ENCODE data around the gene RAF1. TPM values are rescaled to one million over a fixed set of nuclear protein-coding genes. Genes with fewer than 3 reads are reported as not detected.
"Not testable (repeated sequence)": the region's sequence is repeated elsewhere in the genome, so short reads cannot be mapped to it uniquely, and the experiment has no call there.

RAF1 gene
- polyA plus RNA-seq, 4 donors = 47.9 to 84.3 (median 70.5) TPM

DNA sequence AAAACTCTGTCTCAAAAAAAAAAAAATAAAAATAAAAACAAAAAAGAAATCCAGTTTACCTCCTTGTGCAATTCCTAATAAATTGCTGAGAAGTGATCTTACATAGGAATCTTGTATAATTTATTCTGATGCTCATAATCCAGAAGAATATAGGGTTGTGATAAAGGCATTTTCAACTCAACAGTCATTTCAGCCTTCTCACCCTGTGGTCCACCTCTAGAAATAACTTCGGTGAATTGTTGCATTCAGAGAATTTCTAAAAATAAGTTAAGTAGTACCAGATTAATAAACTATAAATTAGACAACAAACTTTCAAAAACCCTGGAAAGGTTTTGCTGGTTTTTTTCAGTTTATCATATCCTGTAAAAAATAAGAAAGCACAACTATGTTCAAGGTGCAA, 20.2 kb downstream of the RAF1 start:
- DNase-seq = no peak
- H3K9me3 ChIP-seq (ENCODE audit: control insufficient read depth in 2 of 2, insufficient read depth in 1 of 2, low read depth in 1 of 2, low read length in 1 of 2) = no peaks in the 10 kb centered on the region
- FAIRE-seq = no peak
- no peaks in the 10 kb centered on the region for H3K27me3 ChIP-seq (ENCODE audit: control insufficient read depth in 3 of 3, insufficient read depth in 3 of 3, low read length in 3 of 3)
- no peak overlapping the region for H3K4me3 ChIP-seq (ENCODE audit: low read depth in 1 of 3, low read length in 3 of 3)
- H3K27ac ChIP-seq (ENCODE audit: low read depth in 1 of 3, low read length in 2 of 3) = no peak overlapping the region
- 0% methylated on average over 1 of the region's 1 CpG for whole genome bisulfite sequencing, 3 donors
- peaks cover 0 to 9% (median 0%) of the 10 kb centered on the region in 3 donors for H3K36me3 ChIP-seq (ENCODE audit: control insufficient read depth in 3 of 3, insufficient read depth in 2 of 3, low read depth in 1 of 3, low read length in 3 of 3)
- H3K4me1 ChIP-seq (ENCODE audit: control insufficient read depth in 3 of 3, insufficient read depth in 2 of 3, low read depth in 1 of 3, low read length in 2 of 3) = peaks cover 0 to 4% (median 0%) of the 10 kb centered on the region in 3 donors

DNA sequence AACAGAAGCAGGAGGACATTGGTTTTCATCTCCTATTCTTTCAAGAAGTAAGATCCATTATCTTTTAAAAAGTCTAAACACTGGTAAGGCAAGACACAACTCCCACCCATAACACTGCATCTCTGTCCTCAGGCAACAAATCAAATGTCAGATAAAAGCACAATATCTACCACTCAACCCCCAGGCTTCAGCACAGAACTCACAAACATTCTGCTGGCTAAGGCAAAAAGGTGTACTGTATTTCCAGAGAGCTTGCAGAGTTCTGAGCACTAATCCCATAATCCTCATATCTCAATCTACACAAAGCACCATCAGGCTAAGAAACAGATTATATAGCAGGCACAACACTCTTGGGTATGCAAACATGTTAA, 20.9 kb downstream of the RAF1 start:
- Histone ChIP-seq H3K4me1 (ENCODE audit: control insufficient read depth in 3 of 3, insufficient read depth in 2 of 3, low read depth in 1 of 3, low read length in 2 of 3) (peaks cover 0 to 4% (median 0%) of the 10 kb centered on the region in 3 donors), H3K4me3 (ENCODE audit: low read depth in 1 of 3, low read length in 3 of 3) (no peak overlapping the region), H3K36me3 (ENCODE audit: control insufficient read depth in 3 of 3, insufficient read depth in 2 of 3, low read depth in 1 of 3, low read length in 3 of 3) (peaks cover 0 to 7% (median 0%) of the 10 kb centered on the region in 3 donors), H3K27ac (ENCODE audit: low read depth in 1 of 3, low read length in 2 of 3) (peak overlapping the region in 1 of 3 donors; percentile 33), H3K9me3 (ENCODE audit: control insufficient read depth in 2 of 2, insufficient read depth in 1 of 2, low read depth in 1 of 2, low read length in 1 of 2) (no peaks in the 10 kb centered on the region), H3K27me3 (ENCODE audit: control insufficient read depth in 3 of 3, insufficient read depth in 3 of 3, low read length in 3 of 3) (no peaks in the 10 kb centered on the region)
- FAIRE-seq = no peak
- DNase-seq = no peak

DNA sequence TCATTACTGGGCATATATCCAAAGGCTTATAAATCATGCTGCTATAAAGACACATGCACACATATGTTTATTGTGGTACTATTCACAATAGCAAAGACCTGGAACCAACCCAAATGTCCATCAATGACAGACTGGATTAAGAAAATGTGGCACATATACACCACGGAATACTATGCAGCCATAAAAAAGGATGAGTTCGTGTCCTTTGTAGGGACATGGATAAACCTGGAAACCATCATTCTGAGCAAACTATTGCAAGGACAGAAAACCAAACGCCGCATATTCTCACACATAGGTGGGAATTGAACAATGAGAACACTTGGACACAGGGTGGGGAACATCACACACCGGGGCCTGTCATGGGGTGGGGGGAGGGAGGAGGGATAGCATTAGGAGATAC, 23.1 kb downstream of the RAF1 start:
- H3K4me3 ChIP-seq (ENCODE audit: low read depth in 1 of 3, low read length in 3 of 3); H3K27ac ChIP-seq (ENCODE audit: low read depth in 1 of 3, low read length in 2 of 3); H3K9me3 ChIP-seq (ENCODE audit: control insufficient read depth in 2 of 2, insufficient read depth in 1 of 2, low read depth in 1 of 2, low read length in 1 of 2); H3K27me3 ChIP-seq (ENCODE audit: control insufficient read depth in 3 of 3, insufficient read depth in 3 of 3, low read length in 3 of 3); FAIRE-seq; DNase-seq; H3K4me1 ChIP-seq (ENCODE audit: control insufficient read depth in 3 of 3, insufficient read depth in 2 of 3, low read depth in 1 of 3, low read length in 2 of 3): not testable (repeated sequence)
- WGBS, 3 donors = 93 to 96% (median 95%) methylated on average over 5 of the region's 5 CpGs
- H3K36me3 ChIP-seq (ENCODE audit: control insufficient read depth in 3 of 3, insufficient read depth in 2 of 3, low read depth in 1 of 3, low read length in 3 of 3) = peaks cover 0 to 12% (median 0%) of the 10 kb centered on the region in 3 donors

DNA sequence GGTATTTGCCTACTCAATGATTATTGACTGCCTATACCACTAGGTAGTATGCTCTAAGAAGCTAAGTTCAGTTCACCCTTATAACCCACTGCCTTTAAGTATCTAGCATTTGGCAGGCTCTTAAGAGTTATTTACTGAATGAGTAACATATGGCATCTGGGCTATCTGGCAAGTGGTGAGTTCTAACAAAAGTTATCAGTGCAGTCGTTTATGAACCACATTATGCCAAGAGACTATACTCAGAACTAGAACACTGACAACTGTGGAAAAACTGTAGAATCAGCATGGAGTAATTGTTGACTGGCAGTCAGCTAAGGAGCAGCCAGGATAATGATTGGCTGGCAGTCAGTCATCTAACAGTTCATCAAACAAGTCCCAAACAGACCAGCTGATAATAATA, 25.8 kb downstream of the RAF1 start:
- FAIRE-seq (no peak), DNase-seq (peak in 1 of 2 donors; percentile 29)
- H3K4me1 ChIP-seq (ENCODE audit: control insufficient read depth in 3 of 3, insufficient read depth in 2 of 3, low read depth in 1 of 3, low read length in 2 of 3) = peaks cover 0 to 2% (median 0%) of the 10 kb centered on the region in 3 donors
- H3K4me3 ChIP-seq (ENCODE audit: low read depth in 1 of 3, low read length in 3 of 3) = no peak overlapping the region
- peaks cover 0 to 12% (median 0%) of the 10 kb centered on the region in 3 donors for H3K36me3 ChIP-seq (ENCODE audit: control insufficient read depth in 3 of 3, insufficient read depth in 2 of 3, low read depth in 1 of 3, low read length in 3 of 3)
- no peaks in the 10 kb centered on the region for H3K27me3 ChIP-seq (ENCODE audit: control insufficient read depth in 3 of 3, insufficient read depth in 3 of 3, low read length in 3 of 3)
- H3K9me3 ChIP-seq (ENCODE audit: control insufficient read depth in 2 of 2, insufficient read depth in 1 of 2, low read depth in 1 of 2, low read length in 1 of 2) = no peaks in the 10 kb centered on the region
- no peak overlapping the region for H3K27ac ChIP-seq (ENCODE audit: low read depth in 1 of 3, low read length in 2 of 3)
- 4 to 21% (median 13%) methylated on average over 1 of the region's 1 CpG for WGBS, 3 donors

DNA sequence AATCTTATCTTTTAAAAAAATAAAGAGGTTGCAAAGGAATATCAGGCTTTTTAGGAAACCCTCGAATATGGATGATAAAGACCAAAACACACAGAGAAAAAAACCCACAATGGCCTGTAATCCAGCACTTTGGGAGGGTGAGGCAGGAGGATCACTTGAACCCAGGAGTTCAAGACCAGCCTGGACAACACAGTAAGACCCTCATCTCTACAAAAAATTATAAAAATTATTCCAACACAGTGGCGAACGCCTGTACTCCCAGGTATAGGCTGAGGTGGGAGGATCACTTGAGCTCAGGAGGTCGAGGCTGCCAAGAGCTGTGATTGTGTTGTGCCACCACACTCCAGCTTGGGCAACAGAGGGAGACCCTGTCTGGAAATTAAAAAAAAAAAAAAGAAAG, 30.8 kb downstream of the RAF1 start:
- DNase-seq (no peak), FAIRE-seq (no peak)
- WGBS, 3 donors = 87 to 91% (median 88%) methylated on average over 4 of the region's 4 CpGs
- H3K27me3 ChIP-seq (ENCODE audit: control insufficient read depth in 3 of 3, insufficient read depth in 3 of 3, low read length in 3 of 3) = no peaks in the 10 kb centered on the region
- H3K4me3 ChIP-seq (ENCODE audit: low read depth in 1 of 3, low read length in 3 of 3) = no peak overlapping the region
- H3K36me3 ChIP-seq (ENCODE audit: control insufficient read depth in 3 of 3, insufficient read depth in 2 of 3, low read depth in 1 of 3, low read length in 3 of 3) = peaks cover 0 to 7% (median 0%) of the 10 kb centered on the region in 3 donors
- no peaks in the 10 kb centered on the region for H3K9me3 ChIP-seq (ENCODE audit: control insufficient read depth in 2 of 2, insufficient read depth in 1 of 2, low read depth in 1 of 2, low read length in 1 of 2)
- H3K4me1 ChIP-seq (ENCODE audit: control insufficient read depth in 3 of 3, insufficient read depth in 2 of 3, low read depth in 1 of 3, low read length in 2 of 3) = no peaks in the 10 kb centered on the region
- H3K27ac ChIP-seq (ENCODE audit: low read depth in 1 of 3, low read length in 2 of 3) = no peak overlapping the region

DNA sequence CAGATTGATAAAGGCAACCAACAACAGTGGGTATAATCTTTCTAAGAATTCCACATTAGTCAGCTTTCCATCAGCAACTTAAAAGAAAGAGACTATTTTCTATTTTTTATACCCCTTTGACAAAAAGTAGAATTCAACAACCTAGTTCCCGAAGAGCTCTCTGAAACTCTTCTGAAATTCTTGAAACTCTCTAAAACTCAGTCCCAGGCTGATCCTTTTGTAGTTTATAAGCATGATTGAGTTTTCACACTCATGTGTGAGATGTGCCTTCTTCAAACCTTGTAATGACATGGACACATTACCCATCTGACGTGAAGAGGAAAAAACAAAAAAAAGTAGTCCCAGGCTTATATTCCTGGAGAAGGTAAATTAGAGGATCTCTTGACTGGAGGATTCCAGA, 31.4 kb downstream of the RAF1 start:
- H3K27ac ChIP-seq (ENCODE audit: low read depth in 1 of 3, low read length in 2 of 3) = no peak overlapping the region
- H3K4me3 ChIP-seq (ENCODE audit: low read depth in 1 of 3, low read length in 3 of 3) = no peak overlapping the region
- 92 to 97% (median 95%) methylated on average over 2 of the region's 2 CpGs for WGBS, 3 donors
- FAIRE-seq (no peak), DNase-seq (no peak)
- H3K36me3 ChIP-seq (ENCODE audit: control insufficient read depth in 3 of 3, insufficient read depth in 2 of 3, low read depth in 1 of 3, low read length in 3 of 3) = peaks cover 0 to 4% (median 0%) of the 10 kb centered on the region in 3 donors
- no peaks in the 10 kb centered on the region for H3K27me3 ChIP-seq (ENCODE audit: control insufficient read depth in 3 of 3, insufficient read depth in 3 of 3, low read length in 3 of 3)
- no peaks in the 10 kb centered on the region for H3K4me1 ChIP-seq (ENCODE audit: control insufficient read depth in 3 of 3, insufficient read depth in 2 of 3, low read depth in 1 of 3, low read length in 2 of 3)
- no peaks in the 10 kb centered on the region for H3K9me3 ChIP-seq (ENCODE audit: control insufficient read depth in 2 of 2, insufficient read depth in 1 of 2, low read depth in 1 of 2, low read length in 1 of 2)

DNA sequence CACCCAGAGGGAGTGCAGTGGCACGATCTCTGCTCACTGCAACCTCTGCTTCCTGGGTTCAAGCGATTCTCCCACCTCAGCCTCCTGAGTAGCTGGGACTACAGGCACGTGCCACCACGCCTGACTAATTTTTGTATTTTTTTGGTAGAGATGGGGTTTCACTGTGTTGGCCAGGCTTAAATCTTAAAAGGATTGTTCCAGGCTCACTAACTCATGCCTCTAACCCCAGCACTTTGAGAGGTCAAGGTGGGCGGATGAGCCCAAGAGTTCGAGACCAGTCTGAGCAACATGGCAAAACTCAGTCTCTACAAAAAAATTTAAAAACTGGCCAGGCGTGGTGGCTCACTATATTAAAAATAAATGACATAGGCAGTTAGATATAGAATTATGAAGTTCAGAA, 33.1 kb downstream of the RAF1 start:
- not testable (repeated sequence) for FAIRE-seq; H3K4me3 ChIP-seq (ENCODE audit: low read depth in 1 of 3, low read length in 3 of 3); H3K27me3 ChIP-seq (ENCODE audit: control insufficient read depth in 3 of 3, insufficient read depth in 3 of 3, low read length in 3 of 3); DNase-seq; H3K27ac ChIP-seq (ENCODE audit: low read depth in 1 of 3, low read length in 2 of 3); H3K4me1 ChIP-seq (ENCODE audit: control insufficient read depth in 3 of 3, insufficient read depth in 2 of 3, low read depth in 1 of 3, low read length in 2 of 3); H3K9me3 ChIP-seq (ENCODE audit: control insufficient read depth in 2 of 2, insufficient read depth in 1 of 2, low read depth in 1 of 2, low read length in 1 of 2); H3K36me3 ChIP-seq (ENCODE audit: control insufficient read depth in 3 of 3, insufficient read depth in 2 of 3, low read depth in 1 of 3, low read length in 3 of 3)
- WGBS, 3 donors = 91 to 95% (median 93%) methylated on average over 7 of the region's 7 CpGs

DNA sequence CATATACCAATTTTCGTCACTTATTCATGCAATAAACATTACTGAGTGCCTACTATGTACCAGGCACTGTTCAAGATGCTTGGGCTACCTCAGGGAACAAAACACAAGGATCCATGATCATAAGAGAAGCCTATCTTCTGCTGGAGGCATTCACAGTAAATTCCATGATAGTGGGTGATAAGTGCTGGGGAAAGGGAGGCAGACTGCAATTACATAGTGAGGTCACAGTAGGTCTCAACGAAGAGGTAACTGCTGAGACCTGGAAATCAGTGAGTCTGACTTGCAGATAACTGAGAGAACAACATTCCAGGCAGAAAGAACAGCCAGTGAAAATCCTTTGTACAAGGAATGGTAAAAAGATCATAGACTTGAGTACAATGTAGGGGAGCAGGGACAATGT, 33.6 kb downstream of the RAF1 start:
- H3K27me3 ChIP-seq (ENCODE audit: control insufficient read depth in 3 of 3, insufficient read depth in 3 of 3, low read length in 3 of 3) = no peaks in the 10 kb centered on the region
- DNase-seq = no peak
- no peak overlapping the region for H3K4me3 ChIP-seq (ENCODE audit: low read depth in 1 of 3, low read length in 3 of 3)
- no peak for FAIRE-seq
- H3K27ac ChIP-seq (ENCODE audit: low read depth in 1 of 3, low read length in 2 of 3) = no peak overlapping the region
- peaks cover 0 to 4% (median 0%) of the 10 kb centered on the region in 3 donors for H3K4me1 ChIP-seq (ENCODE audit: control insufficient read depth in 3 of 3, insufficient read depth in 2 of 3, low read depth in 1 of 3, low read length in 2 of 3)
- H3K9me3 ChIP-seq (ENCODE audit: control insufficient read depth in 2 of 2, insufficient read depth in 1 of 2, low read depth in 1 of 2, low read length in 1 of 2) = no peaks in the 10 kb centered on the region
- WGBS, 3 donors = 58 to 74% (median 66%) methylated on average over 2 of the region's 2 CpGs
- H3K36me3 ChIP-seq (ENCODE audit: control insufficient read depth in 3 of 3, insufficient read depth in 2 of 3, low read depth in 1 of 3, low read length in 3 of 3) = peaks cover 0 to 7% (median 0%) of the 10 kb centered on the region in 3 donors

DNA sequence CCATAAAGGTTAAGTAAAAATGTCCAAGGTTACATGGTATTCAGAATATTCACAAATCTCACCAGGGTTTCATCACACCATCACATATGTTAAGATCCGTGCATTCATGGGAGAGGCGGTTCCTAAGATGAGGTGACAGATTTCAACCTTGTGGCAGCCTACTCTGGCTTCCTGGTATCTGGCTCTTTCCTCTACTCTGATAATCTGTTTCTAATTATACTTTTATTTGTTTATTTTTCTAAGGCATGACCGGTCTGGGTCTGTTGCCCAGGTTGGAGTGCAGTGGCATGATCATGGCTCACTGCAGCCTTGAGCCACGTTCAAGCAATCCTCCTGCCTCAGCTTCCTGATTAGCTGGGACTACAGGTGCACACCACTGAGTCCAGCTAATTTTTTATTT, 34.4 kb downstream of the RAF1 start:
- DNase-seq (peak in 1 of 2 donors; percentile 50), FAIRE-seq (no peak)
- 28 to 57% (median 38%) methylated on average over 4 of the region's 4 CpGs for WGBS, 3 donors
- peaks cover 0 to 7% (median 0%) of the 10 kb centered on the region in 3 donors for H3K36me3 ChIP-seq (ENCODE audit: control insufficient read depth in 3 of 3, insufficient read depth in 2 of 3, low read depth in 1 of 3, low read length in 3 of 3)
- H3K27ac ChIP-seq (ENCODE audit: low read depth in 1 of 3, low read length in 2 of 3) = no peak overlapping the region
- H3K4me3 ChIP-seq (ENCODE audit: low read depth in 1 of 3, low read length in 3 of 3) = no peak overlapping the region
- no peaks in the 10 kb centered on the region for H3K9me3 ChIP-seq (ENCODE audit: control insufficient read depth in 2 of 2, insufficient read depth in 1 of 2, low read depth in 1 of 2, low read length in 1 of 2)
- H3K4me1 ChIP-seq (ENCODE audit: control insufficient read depth in 3 of 3, insufficient read depth in 2 of 3, low read depth in 1 of 3, low read length in 2 of 3) = peaks cover 0 to 4% (median 0%) of the 10 kb centered on the region in 3 donors
- H3K27me3 ChIP-seq (ENCODE audit: control insufficient read depth in 3 of 3, insufficient read depth in 3 of 3, low read length in 3 of 3) = no peaks in the 10 kb centered on the region
